IPS DF 19.7 (cell line): ENCODE measurements around the gene ARMC9.
"Not testable (repeated sequence)": the region's sequence is repeated elsewhere in the genome, so short reads cannot be mapped to it uniquely, and the experiment has no call there.

Source experiments
- DNase-seq: peaks from one replicate; pipeline ENCODE4 v3.0.0-alpha.2; 2013; ENCODE audit warnings: low read depth, low spot score

The ARMC9 gene

GRCh38 chr2:231360881-231361371 is 162.5 kb downstream of the ARMC9 start:
- DNase-seq, result no peak

- DNase-seq, result no peak
These were observed 163.5 kb downstream of the ARMC9 start for GRCh38 chr2:231361701-231362554.

- DNase-seq, result no peak
These were observed 164.2 kb downstream of the ARMC9 start for GRCh38 chr2:231362555-231363184.

DNA sequence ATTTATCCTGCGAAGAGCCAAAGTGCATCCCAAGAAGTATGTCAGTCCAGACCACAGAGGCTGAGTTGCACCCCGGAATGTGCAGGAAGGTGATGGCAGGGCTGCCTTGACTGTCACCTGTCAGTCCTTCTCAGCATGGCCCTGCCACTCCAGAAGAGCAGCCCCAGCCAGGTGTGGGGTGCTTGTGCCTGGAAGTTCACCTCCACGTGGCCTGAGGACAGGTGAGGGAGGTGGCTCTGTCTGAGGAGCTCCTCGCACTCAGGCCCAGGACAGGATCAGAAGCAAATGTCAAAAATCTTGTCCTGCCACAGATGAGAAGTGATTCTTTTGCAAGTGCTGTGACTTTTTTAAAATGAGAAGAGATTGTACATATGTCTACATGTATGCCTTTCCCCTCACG is 165.6 kb downstream of the ARMC9 start:
- no peak for DNase-seq

DNA sequence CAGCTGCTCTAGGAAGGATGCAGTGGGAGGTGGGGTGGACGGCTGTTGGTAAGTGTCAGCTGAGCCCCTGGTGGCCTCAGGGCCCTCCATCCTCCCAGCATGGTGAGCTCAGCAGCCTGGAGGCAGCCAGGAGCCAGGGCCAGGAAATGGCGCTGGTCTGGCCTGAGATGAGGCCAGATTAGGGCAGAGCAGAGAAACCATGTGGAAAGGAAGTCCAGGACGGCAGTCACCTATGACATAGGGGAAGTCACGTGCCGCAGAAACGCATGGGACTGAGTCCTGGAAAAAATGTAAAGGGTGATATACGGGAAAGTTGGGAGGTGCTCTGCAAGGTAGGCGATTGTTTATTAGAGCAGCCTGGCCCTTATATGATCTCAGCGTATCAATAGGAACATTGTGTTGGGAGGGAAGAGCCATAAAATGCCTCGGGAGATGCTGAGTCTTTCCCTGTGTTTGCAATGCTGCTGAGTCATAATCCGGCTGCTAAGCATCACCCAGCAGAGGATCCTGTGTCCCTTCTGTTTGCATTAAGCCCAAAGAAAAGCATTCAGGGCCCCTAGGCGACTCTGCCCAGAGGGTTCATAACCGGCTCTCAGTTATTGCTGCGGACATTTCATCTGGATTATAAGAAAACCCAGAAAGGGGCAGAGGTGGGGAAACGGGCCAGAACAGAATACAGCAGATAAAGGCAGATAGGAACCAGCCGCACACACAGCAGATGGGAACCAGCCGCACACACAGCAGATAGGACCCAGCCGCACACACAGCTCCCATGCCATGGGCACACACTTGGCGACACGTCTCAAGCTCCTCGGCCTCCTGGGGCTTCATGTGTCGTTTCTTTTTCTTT is 166.8 kb downstream of the ARMC9 start:
- DNase-seq, result no peak

DNA sequence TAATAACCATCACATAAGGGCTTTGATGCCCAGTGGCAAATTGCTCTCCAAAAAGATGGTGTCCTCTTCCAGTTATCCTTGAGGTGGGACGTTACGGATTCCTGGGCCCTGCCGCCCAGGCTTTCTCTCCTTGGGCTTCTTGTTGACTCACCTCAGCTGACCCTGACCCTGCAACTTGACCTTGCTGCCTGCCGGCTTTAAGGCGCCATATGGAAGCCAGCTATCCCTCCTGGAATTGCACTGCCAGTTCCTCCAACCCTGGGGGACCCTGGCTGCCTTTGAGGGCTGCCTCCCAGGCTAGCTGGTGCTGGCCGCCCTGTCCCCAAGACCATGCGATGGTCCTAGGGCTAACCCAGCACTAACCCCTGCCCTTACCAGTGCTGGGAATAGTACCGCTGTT is 168.7 kb downstream of the ARMC9 start:
- DNase-seq, result no peak

- no peak for DNase-seq
These were observed 171.4 kb downstream of the ARMC9 start for GRCh38 chr2:231369580-231370428.

DNA sequence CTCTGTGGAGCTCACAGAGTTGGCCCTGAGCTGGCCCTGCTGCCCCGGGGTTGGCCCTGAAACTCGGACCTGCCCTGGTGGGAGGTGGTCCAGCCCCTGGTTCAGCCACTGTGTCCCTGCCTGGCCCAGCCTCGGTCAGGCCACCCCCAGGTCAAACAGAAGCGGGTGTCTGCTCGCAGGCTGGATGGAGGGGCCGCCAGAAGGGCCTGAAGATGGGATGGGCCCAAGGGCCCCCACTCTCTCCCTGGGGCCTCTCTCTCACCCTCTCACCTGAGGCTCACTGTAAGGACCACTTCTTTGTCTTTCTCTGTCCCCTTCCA is 172.0 kb downstream of the ARMC9 start:
- no peak for DNase-seq

GRCh38 chr2:231370749-231371429 is 172.5 kb downstream of the ARMC9 start:
- DNase-seq, result peak; percentile 85

GRCh38 chr2:231371430-231372054 is 173.1 kb downstream of the ARMC9 start:
- no peak for DNase-seq

- DNase-seq, result no peak
These were observed 173.9 kb downstream of the ARMC9 start for GRCh38 chr2:231372326-231372725.

DNA sequence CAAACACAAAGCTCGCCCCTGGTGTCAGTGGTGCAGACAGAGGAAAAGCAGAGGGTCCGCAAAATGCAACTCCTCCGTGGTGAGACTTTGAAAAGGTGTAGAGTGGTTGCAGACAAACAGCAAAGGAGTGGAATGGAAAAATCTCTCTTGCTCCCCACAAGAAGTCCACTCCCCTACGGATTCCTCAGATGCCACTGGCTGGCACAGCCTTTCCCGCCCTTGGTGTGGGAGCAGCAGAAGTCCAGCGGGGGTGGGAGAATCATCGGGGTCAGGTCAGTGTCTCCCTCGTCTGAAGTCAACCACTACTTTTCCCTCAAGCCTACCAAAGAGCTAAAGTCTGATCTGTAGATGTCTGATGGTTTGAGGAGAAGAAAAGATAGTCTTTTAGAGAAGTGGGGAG is 174.8 kb downstream of the ARMC9 start:
- DNase-seq, result no peak

DNA sequence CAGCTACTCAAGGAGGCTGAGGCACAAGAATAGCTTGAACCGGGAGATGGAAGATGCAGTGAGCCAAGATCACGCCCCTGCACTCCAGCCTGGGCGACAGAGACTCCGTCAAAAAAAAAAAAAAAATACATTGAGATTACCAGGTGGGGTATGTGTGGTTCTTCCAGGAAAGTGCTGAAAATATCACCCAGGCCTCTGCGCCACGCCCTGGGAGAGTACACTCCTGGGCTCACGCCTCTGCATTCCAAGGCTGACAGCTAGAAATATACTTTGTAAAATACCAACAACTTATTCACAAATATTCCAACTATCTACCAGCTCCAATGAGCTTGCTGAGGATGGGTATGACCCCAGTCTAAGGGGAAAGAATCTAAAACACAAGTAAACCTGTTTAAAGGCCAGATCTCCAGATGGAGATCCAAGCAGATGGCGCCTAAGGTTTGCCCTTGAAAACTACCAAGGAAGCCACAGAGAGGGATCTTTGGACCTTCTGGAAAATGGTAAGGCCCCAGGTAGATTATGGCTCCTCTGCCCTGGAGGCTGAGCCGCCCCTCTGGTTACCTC is 175.4 kb downstream of the ARMC9 start:
- no peak for DNase-seq

GRCh38 chr2:231374771-231375170 is 176.3 kb downstream of the ARMC9 start:
- DNase-seq, result no peak

DNA sequence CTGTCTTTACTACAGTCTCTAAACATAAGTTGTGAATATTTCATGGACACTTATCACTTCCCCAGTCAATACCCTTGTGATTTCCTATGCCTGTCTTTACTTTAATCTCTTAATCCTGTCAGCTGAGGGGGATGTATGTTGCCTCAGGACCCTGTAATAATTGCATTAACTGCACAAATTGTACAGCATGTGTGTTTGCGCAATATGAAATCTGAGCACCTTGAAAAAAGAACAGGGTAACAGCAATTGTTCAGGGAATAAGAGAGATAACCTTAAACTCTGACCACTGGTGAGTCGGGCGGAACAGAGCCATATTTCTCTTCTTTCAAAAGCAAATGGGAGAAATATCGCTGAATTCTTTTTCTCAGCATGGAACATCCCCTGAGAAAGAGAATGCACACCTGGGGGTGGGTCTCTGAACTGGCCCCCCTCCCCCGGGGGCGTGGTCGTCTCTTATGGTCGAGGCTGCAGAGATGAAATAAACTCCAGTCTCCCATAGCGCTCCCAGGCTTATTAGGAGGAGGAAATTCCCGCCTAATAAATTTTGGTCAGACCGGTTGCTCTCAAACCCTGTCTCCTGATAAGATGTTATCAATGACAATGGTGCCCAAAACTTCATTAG is 177.7 kb downstream of the ARMC9 start:
- not testable (repeated sequence) for DNase-seq

DNA sequence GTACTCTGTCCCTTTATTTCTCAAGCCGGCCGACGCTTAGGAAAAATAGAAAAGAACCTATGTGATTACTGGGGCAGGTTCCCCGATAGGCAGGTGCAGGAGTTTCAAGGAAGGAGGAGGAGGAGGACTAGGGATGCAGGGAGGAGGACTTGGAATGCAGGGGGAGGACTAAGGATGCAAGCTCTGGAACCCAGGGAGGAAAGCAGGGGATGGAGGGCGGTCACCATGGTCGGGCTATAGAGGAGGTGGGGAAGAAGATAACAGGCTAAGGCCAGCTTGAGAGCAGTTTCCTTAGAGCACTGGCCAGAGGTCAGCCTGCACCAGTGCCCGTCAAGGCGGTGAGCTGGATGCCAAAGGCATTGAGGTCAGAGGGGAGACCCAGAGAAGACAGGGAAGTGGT is 178.4 kb downstream of the ARMC9 start:
- no peak for DNase-seq

- DNase-seq, result no peak
These were observed 179.7 kb downstream of the ARMC9 start for GRCh38 chr2:231378026-231378722.

DNA sequence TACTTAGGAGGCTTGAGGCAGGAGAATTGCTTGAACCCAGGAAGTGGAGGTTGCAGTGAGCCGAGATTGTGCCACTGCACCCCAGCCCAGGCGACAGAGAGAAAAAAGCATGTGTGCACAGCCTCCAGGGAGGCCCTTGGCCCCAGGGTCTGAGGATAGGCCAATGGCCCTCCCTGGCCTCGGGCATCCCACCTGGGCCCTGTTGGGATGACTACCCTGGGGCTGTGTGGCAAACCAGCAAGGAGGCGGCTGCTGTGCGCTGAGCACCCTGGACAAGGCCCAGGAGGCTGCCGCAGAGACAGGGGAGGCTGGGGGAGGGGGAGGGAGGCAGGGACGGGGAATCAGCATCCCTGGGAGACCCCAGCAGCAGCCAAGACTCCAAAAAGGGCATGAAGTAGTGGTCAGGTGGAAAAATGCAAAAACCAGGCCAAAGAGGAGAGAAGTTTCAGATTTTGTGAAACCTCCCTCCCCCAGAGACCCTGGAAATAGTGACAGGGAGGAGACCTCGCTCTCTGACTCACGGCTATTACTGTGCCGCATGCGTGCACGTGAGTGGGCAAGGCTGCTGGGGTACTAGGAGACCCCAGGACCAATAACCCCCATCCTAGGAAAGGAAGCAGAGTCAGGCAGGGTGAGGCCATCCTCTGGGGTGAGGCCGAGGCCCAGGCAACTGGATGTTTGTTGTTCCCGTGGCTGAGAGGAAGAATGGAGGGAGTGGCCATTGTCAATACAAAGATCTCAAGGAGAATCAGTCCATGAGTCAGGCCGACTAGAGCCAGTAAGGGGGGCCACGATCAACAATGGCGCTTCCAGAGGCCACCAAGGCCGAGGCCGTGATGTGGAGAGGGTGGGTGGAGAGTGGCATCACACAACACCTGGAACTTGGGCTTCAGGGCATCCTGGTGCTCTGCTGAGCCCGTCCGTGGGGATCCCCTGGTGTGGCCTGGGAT is 181.1 kb downstream of the ARMC9 start:
- DNase-seq, result no peak
